GM18861 (cell line): ENCODE measurements around the gene ACOX3.
"Not testable (repeated sequence)": the region's sequence is repeated elsewhere in the genome, so short reads cannot be mapped to it uniquely, and the experiment has no call there.

ENCODE experiments used
- ATAC-seq: cut with Tn5 transposase; IDR thresholded peaks from one replicate; pipeline ENCODE4 v1.9.1; 2021; ENCODE audit not compliant: unreplicated experiment

ACOX3 gene

GRCh38 chr4:8435656-8436121 lies 4.8 kb downstream of the ACOX3 start:
- peak; percentile 40 for ATAC-seq

GRCh38 chr4:8434251-8435073 lies 6.1 kb downstream of the ACOX3 start:
- no peak for ATAC-seq

- no peak for ATAC-seq
Measured at GRCh38 chr4:8433136-8433535, 7.4 kb downstream of the ACOX3 start.

- ATAC-seq = no peak
Measured at GRCh38 chr4:8431553-8431952, 9.0 kb downstream of the ACOX3 start.

- ATAC-seq = peak; percentile 92
Measured at GRCh38 chr4:8428288-8429097, 12.0 kb downstream of the ACOX3 start.

GRCh38 chr4:8427761-8428287 lies 12.7 kb downstream of the ACOX3 start:
- peak; percentile 38 for ATAC-seq

GRCh38 chr4:8427262-8427661 lies 13.3 kb downstream of the ACOX3 start:
- no peak for ATAC-seq

GRCh38 chr4:8422786-8423185 lies 17.7 kb downstream of the ACOX3 start:
- no peak for ATAC-seq

- ATAC-seq = no peak
Measured at GRCh38 chr4:8422327-8422726, 18.2 kb downstream of the ACOX3 start.

- ATAC-seq = not testable (repeated sequence)
Measured at GRCh38 chr4:8420151-8420550, 20.4 kb downstream of the ACOX3 start.

GRCh38 chr4:8419222-8420041 lies 21.1 kb downstream of the ACOX3 start:
- no peak for ATAC-seq

GRCh38 chr4:8417071-8417614 lies 23.4 kb downstream of the ACOX3 start:
- no peak for ATAC-seq

GRCh38 chr4:8414377-8414776 lies 26.1 kb downstream of the ACOX3 start:
- no peak for ATAC-seq

GRCh38 chr4:8412288-8412687 lies 28.2 kb downstream of the ACOX3 start:
- no peak for ATAC-seq

- no peak for ATAC-seq
Measured at GRCh38 chr4:8411351-8412180, 29.0 kb downstream of the ACOX3 start.

GRCh38 chr4:8410641-8411271 lies 29.8 kb downstream of the ACOX3 start:
- no peak for ATAC-seq

- no peak for ATAC-seq
Measured at GRCh38 chr4:8410066-8410625, 30.4 kb downstream of the ACOX3 start.

- ATAC-seq = no peak
Measured at GRCh38 chr4:8409264-8410065, 31.1 kb downstream of the ACOX3 start.
